Renal cortical epithelial cell (primary cell): ENCODE measurements around the gene EDC3. TPM values are rescaled to one million over a fixed set of nuclear protein-coding genes. Genes with fewer than 3 reads are reported as not detected.

Experiments
- DNase-seq: peaks from one replicate; pipeline ENCODE4 v3.0.0-alpha.2; 2011; ENCODE audit warnings: low read depth
- total RNA-seq: library from RNA; depleted of rRNA; stranded (reverse); fragments of >200 nt; gene quantifications from 2 replicates; pipeline ENCODE4 v1.2.3, GENCODE V29; 2014

Gene EDC3
- total RNA-seq, 1 donor from 2014 or later = 16.5 TPM

GRCh38 chr15:74584204-74584603, 111.6 kb downstream of the EDC3 start:
- DNase-seq = no peak

Other genes starting within 250 kb of the EDC3 start
- gene UBL7, start 234.9 kb downstream of the EDC3 start, total RNA-seq = 31.2 and 40.3 TPM in 2 replicates
- 1.7 and 3.1 TPM in 2 replicates for gene ARID3B, start 154.8 kb downstream of the EDC3 start, total RNA-seq
- gene CLK3, start 80.2 kb downstream of the EDC3 start, total RNA-seq = 74.8 and 92.0 TPM in 2 replicates
- 1.7 TPM in 1 of 2 replicates, not detected in the other for gene CYP1A1, start 29.5 kb upstream of the EDC3 start, total RNA-seq
- not detected in 2 replicates for gene CYP1A2, start 52.8 kb upstream of the EDC3 start, total RNA-seq
- 28.5 and 58.4 TPM in 2 replicates for gene CSK, start 86.1 kb upstream of the EDC3 start, total RNA-seq
- gene LMAN1L, start 116.8 kb upstream of the EDC3 start, total RNA-seq = not detected in 2 replicates
- not detected in 2 replicates for gene CPLX3, start 130.6 kb upstream of the EDC3 start, total RNA-seq
- 13.4 and 20.4 TPM in 2 replicates for gene ULK3, start 147.1 kb upstream of the EDC3 start, total RNA-seq
- 19.4 and 64.5 TPM in 2 replicates for gene SCAMP2, start 177.3 kb upstream of the EDC3 start, total RNA-seq
- 57.3 and 86.6 TPM in 2 replicates for gene MPI, start 194.0 kb upstream of the EDC3 start, total RNA-seq
- gene FAM219B, start 210.8 kb upstream of the EDC3 start, total RNA-seq = 34.9 and 47.0 TPM in 2 replicates
- 48.4 and 71.7 TPM in 2 replicates for gene COX5A, start 242.0 kb upstream of the EDC3 start, total RNA-seq